Measurements from ENCODE around the gene ZBP1.

DNA sequence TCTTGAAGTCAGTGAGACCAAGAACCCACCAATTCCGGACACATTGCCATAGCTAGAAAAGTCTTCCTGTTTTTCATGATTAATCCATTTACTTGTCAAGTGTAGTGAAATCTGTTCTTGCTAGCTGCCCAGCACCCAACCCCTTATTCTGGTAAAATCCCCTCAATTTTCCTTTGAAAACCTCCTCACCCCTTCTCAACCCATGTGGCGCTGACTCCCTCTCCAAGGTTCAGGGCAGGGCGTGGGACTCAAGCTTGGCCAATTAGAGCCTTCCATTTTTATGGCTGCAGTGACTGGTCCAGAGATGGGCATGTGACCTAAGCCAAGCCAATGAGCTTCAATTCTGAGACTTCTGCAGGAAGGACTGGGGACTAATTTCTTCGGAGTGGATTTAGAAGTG lies 9.8 kb upstream of the ZBP1 start:
- TF ChIP-seq, protein P1, sequence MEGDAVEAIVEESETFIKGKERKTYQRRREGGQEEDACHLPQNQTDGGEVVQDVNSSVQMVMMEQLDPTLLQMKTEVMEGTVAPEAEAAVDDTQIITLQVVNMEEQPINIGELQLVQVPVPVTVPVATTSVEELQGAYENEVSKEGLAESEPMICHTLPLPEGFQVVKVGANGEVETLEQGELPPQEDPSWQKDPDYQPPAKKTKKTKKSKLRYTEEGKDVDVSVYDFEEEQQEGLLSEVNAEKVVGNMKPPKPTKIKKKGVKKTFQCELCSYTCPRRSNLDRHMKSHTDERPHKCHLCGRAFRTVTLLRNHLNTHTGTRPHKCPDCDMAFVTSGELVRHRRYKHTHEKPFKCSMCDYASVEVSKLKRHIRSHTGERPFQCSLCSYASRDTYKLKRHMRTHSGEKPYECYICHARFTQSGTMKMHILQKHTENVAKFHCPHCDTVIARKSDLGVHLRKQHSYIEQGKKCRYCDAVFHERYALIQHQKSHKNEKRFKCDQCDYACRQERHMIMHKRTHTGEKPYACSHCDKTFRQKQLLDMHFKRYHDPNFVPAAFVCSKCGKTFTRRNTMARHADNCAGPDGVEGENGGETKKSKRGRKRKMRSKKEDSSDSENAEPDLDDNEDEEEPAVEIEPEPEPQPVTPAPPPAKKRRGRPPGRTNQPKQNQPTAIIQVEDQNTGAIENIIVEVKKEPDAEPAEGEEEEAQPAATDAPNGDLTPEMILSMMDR (IDR thresholded peaks at IDR 0.05; ENCODE audit: low read length): no peak
- TF ChIP-seq EZH2 (optimal IDR thresholded peaks at IDR 0.05; ENCODE audit: low read depth, low read length): no peak
